ENCODE measurements around the gene COIL. TPM values are rescaled to one million over a fixed set of nuclear protein-coding genes. Genes with fewer than 3 reads are reported as not detected.

COIL gene
- total and polyA plus RNA-seq, 4 donors, result 4.7 to 9.9 (median 6.5) TPM

DNA sequence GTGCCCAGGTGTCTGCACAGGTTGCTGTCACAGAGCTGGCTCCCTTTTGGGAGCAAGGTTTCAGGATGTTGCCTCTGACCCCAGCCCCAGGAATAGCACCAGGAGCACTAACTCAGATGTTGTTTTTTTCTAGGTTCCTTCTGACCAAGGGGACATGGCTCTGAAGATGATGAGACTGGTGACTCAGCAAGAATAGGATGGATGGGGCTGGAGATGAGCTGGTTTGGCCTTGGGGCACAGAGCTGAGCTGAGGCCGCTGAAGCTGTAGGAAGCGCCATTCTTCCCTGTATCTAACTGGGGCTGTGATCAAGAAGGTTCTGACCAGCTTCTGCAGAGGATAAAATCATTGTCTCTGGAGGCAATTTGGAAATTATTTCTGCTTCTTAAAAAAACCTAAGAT lies 45.2 kb upstream of the COIL start:
- Histone ChIP-seq H3K36me3 (ENCODE audit: control insufficient read depth in 4 of 4, insufficient read depth in 3 of 4, low read depth in 1 of 4, low read length in 3 of 4) (peaks cover 2 to 12% (median 5%) of the 10 kb centered on the region in 4 donors), H3K4me3 (ENCODE audit: low read depth in 1 of 3, low read length in 3 of 3) (no peak overlapping the region), H3K9ac (ENCODE audit: low read depth in 1 of 2, low read length in 2 of 2) (no peak overlapping the region), H3K9me3 (ENCODE audit: control insufficient read depth in 4 of 4, low read length in 3 of 4) (no peaks in the 10 kb centered on the region), H3K27me3 (ENCODE audit: control insufficient read depth in 4 of 4, insufficient read depth in 4 of 4, low read length in 3 of 4) (no peaks in the 10 kb centered on the region), H3K27ac (ENCODE audit: low read depth in 1 of 2, low read length in 2 of 2) (no peak overlapping the region), H3K4me1 (ENCODE audit: control insufficient read depth in 4 of 4, insufficient read depth in 4 of 4, low read length in 3 of 4) (peaks cover 0 to 3% (median 0%) of the 10 kb centered on the region in 4 donors)
- DNase-seq (ENCODE audit: low spot score), result no peak
- TF ChIP-seq SP1 (IDR thresholded peaks at IDR 0.05), result no peak
- no peak for TF ChIP-seq JUND (IDR thresholded peaks at IDR 0.05)
- TF ChIP-seq FOXA2 (IDR thresholded peaks at IDR 0.05), result no peak
- TF ChIP-seq EGR1 (IDR thresholded peaks at IDR 0.05; ENCODE audit: low read depth in 2 of 2), result no peak
- no peak for TF ChIP-seq HNF4A (conservative IDR thresholded peaks at IDR 0.05)
- TF ChIP-seq RAD21 (IDR thresholded peaks at IDR 0.05), result no peak
- no peak for TF ChIP-seq TAF1 (conservative IDR thresholded peaks at IDR 0.05)
- TF ChIP-seq GABPA (IDR thresholded peaks at IDR 0.05 in 1 of 2, conservative IDR thresholded peaks at IDR 0.05 in 1 of 2), result no peak
- 97% methylated on average over 2 of the region's 2 CpGs for WGBS

DNA sequence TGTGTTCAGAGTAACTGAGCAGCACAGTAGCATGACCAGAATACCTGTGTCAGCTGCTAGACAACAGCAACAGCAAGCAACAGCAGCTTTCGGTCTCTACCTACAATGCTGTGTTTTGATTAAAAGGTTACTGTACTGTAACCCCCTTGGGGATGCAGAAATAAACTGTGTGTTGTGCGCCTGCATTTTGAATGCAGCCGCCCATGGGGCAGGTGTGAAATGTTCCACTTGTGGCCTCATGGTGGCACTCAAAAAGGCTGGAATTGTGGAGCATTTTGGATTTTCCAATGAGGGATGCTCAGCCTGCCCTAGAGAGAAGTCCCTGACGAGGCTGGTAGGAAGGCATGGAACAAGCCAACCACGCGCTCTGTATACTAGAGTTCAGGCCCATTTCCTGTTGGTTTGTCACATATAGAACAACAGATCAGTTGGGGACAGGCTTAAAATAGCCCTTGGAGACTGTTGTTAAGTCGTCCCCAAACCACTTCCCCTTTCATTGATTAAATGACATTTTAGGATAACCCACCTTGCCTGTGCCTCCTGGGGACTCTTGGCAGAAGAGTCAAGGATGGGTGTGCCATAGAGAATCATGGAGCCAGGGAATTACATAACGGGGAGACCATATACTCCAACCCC lies 44.2 kb upstream of the COIL start:
- H3K9me3 ChIP-seq (ENCODE audit: control insufficient read depth in 4 of 4, low read length in 3 of 4), result no peaks in the 10 kb centered on the region

DNA sequence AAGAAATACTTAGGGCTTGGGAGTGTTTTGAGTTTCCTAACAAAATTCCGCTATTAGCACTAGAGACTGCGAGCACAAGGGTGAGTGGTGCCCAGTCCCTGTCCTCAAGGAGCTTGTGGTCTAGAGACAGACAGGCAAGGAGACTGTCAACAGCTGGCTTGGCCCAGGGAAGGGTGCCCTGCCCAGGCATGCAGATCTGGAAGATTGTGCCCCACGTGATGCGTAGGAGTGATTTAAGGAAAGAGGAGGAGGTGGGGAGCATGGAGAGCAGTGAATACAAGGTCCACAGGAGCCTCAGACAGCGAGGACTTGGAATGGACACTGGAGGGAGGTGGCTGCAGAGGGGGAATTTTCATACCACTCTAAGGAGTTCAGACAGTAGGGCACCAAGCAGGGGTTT lies 42.1 kb upstream of the COIL start:
- no peaks in the 10 kb centered on the region for H3K4me1 ChIP-seq (ENCODE audit: control insufficient read depth in 4 of 4, insufficient read depth in 4 of 4, low read length in 3 of 4)
- H3K9me3 ChIP-seq (ENCODE audit: control insufficient read depth in 4 of 4, low read length in 3 of 4), result no peaks in the 10 kb centered on the region
- H3K4me3 ChIP-seq (ENCODE audit: low read depth in 1 of 3, low read length in 3 of 3), result no peak overlapping the region
- no peak for DNase-seq (ENCODE audit: low spot score)
- TF ChIP-seq, protein P1, sequence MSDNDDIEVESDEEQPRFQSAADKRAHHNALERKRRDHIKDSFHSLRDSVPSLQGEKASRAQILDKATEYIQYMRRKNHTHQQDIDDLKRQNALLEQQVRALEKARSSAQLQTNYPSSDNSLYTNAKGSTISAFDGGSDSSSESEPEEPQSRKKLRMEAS (IDR thresholded peaks at IDR 0.05), result no peak
- TF ChIP-seq ATF3 (IDR thresholded peaks at IDR 0.05) (no peak), RXRA (IDR thresholded peaks at IDR 0.05) (no peak)
- TF ChIP-seq, protein P2, sequence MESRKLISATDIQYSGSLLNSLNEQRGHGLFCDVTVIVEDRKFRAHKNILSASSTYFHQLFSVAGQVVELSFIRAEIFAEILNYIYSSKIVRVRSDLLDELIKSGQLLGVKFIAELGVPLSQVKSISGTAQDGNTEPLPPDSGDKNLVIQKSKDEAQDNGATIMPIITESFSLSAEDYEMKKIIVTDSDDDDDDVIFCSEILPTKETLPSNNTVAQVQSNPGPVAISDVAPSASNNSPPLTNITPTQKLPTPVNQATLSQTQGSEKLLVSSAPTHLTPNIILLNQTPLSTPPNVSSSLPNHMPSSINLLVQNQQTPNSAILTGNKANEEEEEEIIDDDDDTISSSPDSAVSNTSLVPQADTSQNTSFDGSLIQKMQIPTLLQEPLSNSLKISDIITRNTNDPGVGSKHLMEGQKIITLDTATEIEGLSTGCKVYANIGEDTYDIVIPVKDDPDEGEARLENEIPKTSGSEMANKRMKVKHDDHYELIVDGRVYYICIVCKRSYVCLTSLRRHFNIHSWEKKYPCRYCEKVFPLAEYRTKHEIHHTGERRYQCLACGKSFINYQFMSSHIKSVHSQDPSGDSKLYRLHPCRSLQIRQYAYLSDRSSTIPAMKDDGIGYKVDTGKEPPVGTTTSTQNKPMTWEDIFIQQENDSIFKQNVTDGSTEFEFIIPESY (IDR thresholded peaks at IDR 0.05), result no peak
- no peaks in the 10 kb centered on the region for H3K27me3 ChIP-seq (ENCODE audit: control insufficient read depth in 4 of 4, insufficient read depth in 4 of 4, low read length in 3 of 4)
- H3K27ac ChIP-seq (ENCODE audit: low read depth in 1 of 2, low read length in 2 of 2), result no peak overlapping the region
- peaks cover 2 to 12% (median 8%) of the 10 kb centered on the region in 4 donors for H3K36me3 ChIP-seq (ENCODE audit: control insufficient read depth in 4 of 4, insufficient read depth in 3 of 4, low read depth in 1 of 4, low read length in 3 of 4)
- WGBS, result 95% methylated on average over 5 of the region's 5 CpGs
- H3K9ac ChIP-seq (ENCODE audit: low read depth in 1 of 2, low read length in 2 of 2), result no peak overlapping the region

More for the DNA sequence above, 44.2 kb upstream of the COIL start:
- peaks cover 0 to under 1% (median 0%) of the 10 kb centered on the region in 4 donors for H3K4me1 ChIP-seq (ENCODE audit: control insufficient read depth in 4 of 4, insufficient read depth in 4 of 4, low read length in 3 of 4)
- no peak overlapping the region for H3K9ac ChIP-seq (ENCODE audit: low read depth in 1 of 2, low read length in 2 of 2)
- TF ChIP-seq HNF4G (IDR thresholded peaks at IDR 0.05), result no peak
- TF ChIP-seq ATF3 (IDR thresholded peaks at IDR 0.05), result no peak
- peak; percentile 69 to 80 for TF ChIP-seq RAD21 (IDR thresholded peaks at IDR 0.05)
- no peak for TF ChIP-seq NR2F2 (IDR thresholded peaks at IDR 0.05)
- no peak for TF ChIP-seq GABPA (IDR thresholded peaks at IDR 0.05 in 1 of 2, conservative IDR thresholded peaks at IDR 0.05 in 1 of 2)
- TF ChIP-seq JUND (IDR thresholded peaks at IDR 0.05), result no peak
- peak; percentile 48 for TF ChIP-seq CTCF (IDR thresholded peaks at IDR 0.05; ENCODE audit: low read depth, low read length, missing input control)
- no peak for TF ChIP-seq FOXA2 (IDR thresholded peaks at IDR 0.05)
- no peak for TF ChIP-seq SP1 (IDR thresholded peaks at IDR 0.05)
- no peak for TF ChIP-seq FOXA1 (IDR thresholded peaks at IDR 0.05)
- TF ChIP-seq TAF1 (conservative IDR thresholded peaks at IDR 0.05), result no peak
- DNase-seq (ENCODE audit: low spot score), result no peak
- H3K27ac ChIP-seq (ENCODE audit: low read depth in 1 of 2, low read length in 2 of 2), result no peak overlapping the region
- no peaks in the 10 kb centered on the region for H3K27me3 ChIP-seq (ENCODE audit: control insufficient read depth in 4 of 4, insufficient read depth in 4 of 4, low read length in 3 of 4)
- no peak overlapping the region for H3K4me3 ChIP-seq (ENCODE audit: low read depth in 1 of 3, low read length in 3 of 3)
- peaks cover 2 to 12% (median 6%) of the 10 kb centered on the region in 4 donors for H3K36me3 ChIP-seq (ENCODE audit: control insufficient read depth in 4 of 4, insufficient read depth in 3 of 4, low read depth in 1 of 4, low read length in 3 of 4)
- 68% methylated on average over 8 of the region's 8 CpGs for WGBS
